ENCODE measurements around the gene RPL26.

- no peak for TF ChIP-seq CTCF (IDR thresholded peaks at IDR 0.05)
- TF ChIP-seq POLR2A (IDR thresholded peaks at IDR 0.05): no peak
Measured at GRCh38 chr17:8382052-8382879, 727 bp downstream of the RPL26 start.
